HepG2 (cell line): ENCODE measurements around the gene JPT1. TPM values are rescaled to one million over a fixed set of nuclear protein-coding genes. Genes with fewer than 3 reads are reported as not detected.
A peak's percentile ranks its signal among the peaks of the same experiment; 100 is the strongest.

Experiments
- AHR ChIP-seq: IDR thresholded peaks from 2 replicates; pipeline ENCODE4 v1.6.1; 2018; ENCODE audit warnings: missing genetic modification reagents, missing compliant biosample characterization
- ARID4A ChIP-seq: sonication (generic); formaldehyde crosslinking; IDR thresholded peaks from 2 replicates; pipeline ENCODE4 v1.5.0; 2020; ENCODE audit warnings: mild to moderate bottlenecking, missing genetic modification reagents, borderline replicate concordance
- ASH2L ChIP-seq: fragments of 300-600, 200-600 bp; sonication (generic); IDR thresholded peaks from 2 replicates; pipeline ENCODE4 v1.7.0; 2017; ENCODE audit warnings: low read depth, mild to moderate bottlenecking, moderate library complexity, mixed read lengths, low read length; ENCODE audit not compliant: insufficient read length
- BCL6 ChIP-seq: IDR thresholded peaks from 2 replicates; pipeline ENCODE4 v1.6.1; 2016; ENCODE audit warnings: missing genetic modification reagents, missing compliant biosample characterization
- DZIP1 ChIP-seq: sonication (generic); formaldehyde crosslinking; IDR thresholded peaks from 2 replicates; pipeline ENCODE4 v1.5.0; 2020; ENCODE audit warnings: mild to moderate bottlenecking, missing genetic modification reagents
- EED ChIP-seq: sonication (generic); formaldehyde crosslinking; IDR thresholded peaks from 2 replicates; pipeline ENCODE4 v1.5.0; 2020; ENCODE audit warnings: mild to moderate bottlenecking, missing genetic modification reagents
- KLF11 ChIP-seq: IDR thresholded peaks from 2 replicates; pipeline ENCODE4 v1.6.1; 2016; ENCODE audit warnings: missing compliant biosample characterization
- MED1 ChIP-seq: sonication (generic); formaldehyde crosslinking; IDR thresholded peaks from 2 replicates; pipeline ENCODE4 v1.4.0; 2020; ENCODE audit warnings: missing genetic modification reagents
- MEF2D ChIP-seq: sonication (generic); formaldehyde crosslinking; IDR thresholded peaks from 2 replicates; pipeline ENCODE4 v1.5.1; 2020; ENCODE audit warnings: mild to moderate bottlenecking, missing genetic modification reagents
- MXI1 ChIP-seq: IDR thresholded peaks from 3 replicates; pipeline ENCODE4 v1.6.1; 2012; ENCODE audit warnings: low read depth, low read length, inconsistent platforms, borderline replicate concordance
- NFATC3 ChIP-seq: sonication (generic); formaldehyde crosslinking; IDR thresholded peaks from 2 replicates; pipeline ENCODE4 v1.5.1; 2020; ENCODE audit warnings: mild to moderate bottlenecking, missing genetic modification reagents
- NFE2 ChIP-seq: sonication (generic); formaldehyde crosslinking; IDR thresholded peaks from 2 replicates; pipeline ENCODE4 v1.4.0; 2020; ENCODE audit warnings: missing genetic modification reagents
- NR2F6 ChIP-seq, 2 experiments: IDR thresholded peaks; 2 replicates each; pipeline ENCODE4 v1.6.1; 2016; ENCODE audit warnings: antibody characterized with exemption in 1 of 2, mild to moderate bottlenecking in 1 of 2
- RXRA ChIP-seq: sonication (generic); formaldehyde crosslinking; IDR thresholded peaks from 2 replicates; pipeline ENCODE4 v1.5.1; 2020; ENCODE audit warnings: missing genetic modification reagents
- TFE3 ChIP-seq: IDR thresholded peaks from 2 replicates; pipeline ENCODE4 v1.6.1; 2016
- ZFP90 ChIP-seq: sonication (generic); formaldehyde crosslinking; IDR thresholded peaks from 2 replicates; pipeline ENCODE4 v1.8.0; 2022; ENCODE audit warnings: missing genetic modification reagents, mild to moderate bottlenecking, inconsistent platforms, borderline replicate concordance
- ZFP91 ChIP-seq: sonication (generic); formaldehyde crosslinking; IDR thresholded peaks from 2 replicates; pipeline ENCODE4 v1.9.0; 2022; ENCODE audit warnings: missing genetic modification reagents, mild to moderate bottlenecking, borderline replicate concordance
- ZNF691 ChIP-seq: sonication (generic); formaldehyde crosslinking; IDR thresholded peaks from 2 replicates; pipeline ENCODE4 v1.4.0; 2020; ENCODE audit warnings: missing genetic modification reagents, low read depth, mild to moderate bottlenecking, borderline replicate concordance
- ZNF768 ChIP-seq: sonication (generic); formaldehyde crosslinking; IDR thresholded peaks from 2 replicates; pipeline ENCODE4 v1.4.0; 2020; ENCODE audit warnings: missing genetic modification reagents
- polyA plus RNA-seq, 8 experiments: library from polyadenylated mRNA; depleted of rRNA in 3 of 8; stranded (reverse) in 7 of 8; unstranded in 1 of 8; fragments of >200 nt; fragmentation: Illumina TruSeq in 4 of 8; extraction: Trizol in 4 of 8; gene quantifications; 2 replicates each; pipeline versions ENCODE4 v1.2.1 to v1.2.3, GENCODE V29; 2011 to 2016; ENCODE audit warnings: low read depth in 4 of 8, missing spikeins in 1 of 8, mixed read lengths in 1 of 8; ENCODE audit not compliant: insufficient read depth in 1 of 8
- total RNA-seq, 5 experiments: library from RNA; depleted of rRNA; stranded (reverse); fragments of >200 nt; fragmentation: Illumina TruSeq; extraction: Trizol; gene quantifications; 2 replicates each; pipeline ENCODE4 v1.2.3, GENCODE V29; 2016; ENCODE audit warnings: low read depth in 1 of 5

The JPT1 gene
- total and polyA plus RNA-seq, 2 of the 13 experiments (the other 11 are each of a cell fraction or from before 2014, with no cell fraction given): 43.3 to 256 TPM

GRCh38 chr17:75096082-75096625 is 58.2 kb downstream of the JPT1 start (continued):
- TF ChIP-seq TFE3 (CRISPR knock-in tag) (peak; percentile 77), DZIP1 (CRISPR knock-in tag) (no peak), ZFP90 (CRISPR knock-in tag) (peak; percentile 79; the same call in 1 of the 2 replicates), MEF2D (CRISPR knock-in tag) (0 out of 2 replicates have a peak, but pooled peaks have one; percentile 65), ZNF768 (no peak), RXRA (peak; percentile 66; the same call in 1 of the 2 replicates), EED (CRISPR knock-in tag) (no peak), ARID4A (CRISPR knock-in tag) (peak; percentile 43; the same call in 1 of the 2 replicates), AHR (CRISPR knock-in tag) (0 out of 2 replicates have a peak, but pooled peaks have one; percentile 55), ASH2L (no peak), KLF11 (CRISPR knock-in tag) (no peak), NFATC3 (CRISPR knock-in tag) (no peak), NFE2 (CRISPR knock-in tag) (peak; percentile 78), MXI1 (peak; percentile 34; the same call in 1 of the 3 replicates), ZFP91 (peak; percentile 31; the same call in 1 of the 2 replicates), BCL6 (CRISPR knock-in tag) (peak; percentile 57), NR2F6 (IDR thresholded peaks at IDR 0.05) (peak; percentile 65), NR2F6 (CRISPR knock-in tag; IDR thresholded peaks at IDR 0.05) (peak; percentile 83), MED1 (CRISPR knock-in tag) (peak; percentile 74), ZNF691 (CRISPR knock-in tag) (no peak)
